A549 (cell line): Measurements from ENCODE around the gene SORCS2. TPM values are rescaled to one million over a fixed set of nuclear protein-coding genes. Genes with fewer than 3 reads are reported as not detected.
A peak's percentile ranks its signal among the peaks of the same experiment; 100 is the strongest.

ENCODE experiments used
- ATAC-seq, 2 experiments: fragments of 200-7000 bp in 1 of 2; fragments of >200 bp in 1 of 2; cut with Nextera tagmentation in 1 of 2; cut with Tn5 transposase in 1 of 2; 3 replicates each; pipeline versions ENCODE4 v1.8.0 to v1.9.1; 2018 to 2020; ENCODE audit warnings: mild to moderate bottlenecking in 1 of 2, moderate library complexity in 1 of 2
- CTCF ChIA-PET: fragments of 300-600 bp; sonication (Branson Sonifier 250); formaldehyde crosslinking; extraction: SDS; loops from one replicate; lab custom pipeline; 2021; ENCODE audit warnings: antibody characterized with exemption, inconsistent platforms; lab: Yijun Ruan, JAX
- POLR2A ChIA-PET: fragments of 350-600 bp; formaldehyde crosslinking; extraction: SDS; loops from one replicate; lab custom pipeline; 2021; ENCODE audit warnings: antibody characterized with exemption, inconsistent platforms; lab: Yijun Ruan, JAX
- DNase-seq, 2 experiments: peaks; one replicate each; pipeline versions ENCODE4 v3.0.0 to v3.0.0-alpha.2; 2011 to 2016; ENCODE audit warnings: low read depth in 1 of 2, low spot score in 1 of 2
- FAIRE-seq: peaks from 2 replicates; lab custom pipeline; 2011; peaks lifted over from hg19 to GRCh38; lab: Jason Lieb, UNC
- H3K27ac ChIP-seq, 2 experiments: fragments of >200 bp; sonication (Bioruptor Twin); formaldehyde crosslinking; 3 replicates each; pipeline ENCODE4 v1.5.1; 2016 to 2017
- H3K4me1 ChIP-seq: fragments of >200 bp; sonication (Bioruptor Twin); formaldehyde crosslinking; 3 replicates; pipeline ENCODE4 v1.6.1; 2016
- H3K4me2 ChIP-seq: fragments of >200 bp; sonication (Bioruptor Twin); formaldehyde crosslinking; 3 replicates; pipeline ENCODE4 v1.6.1; 2016
- H3K4me3 ChIP-seq: fragments of >200 bp; sonication (Bioruptor Twin); formaldehyde crosslinking; 3 replicates; pipeline ENCODE4 v1.5.1; 2016
- H3K9me3 ChIP-seq: fragments of >200 bp; sonication (Bioruptor Twin); formaldehyde crosslinking; 3 replicates; pipeline ENCODE4 v1.6.1; 2016
- CBX2 ChIP-seq: fragments of 200-600 bp; sonication (generic); IDR thresholded peaks from 2 replicates; pipeline ENCODE4 v1.6.1; 2016; ENCODE audit warnings: low read depth, mild to moderate bottlenecking, borderline replicate concordance
- CBX8 ChIP-seq: fragments of 200-600 bp; sonication (generic); IDR thresholded peaks from 2 replicates; pipeline ENCODE4 v1.6.1; 2016
- CEBPB ChIP-seq, 2 experiments: fragments of >200 bp in 1 of 2; sonication (Bioruptor Twin) in 1 of 2; formaldehyde crosslinking in 1 of 2; IDR thresholded peaks; 2 replicates each; pipeline ENCODE4 v1.6.1; 2012 to 2016
- CHD4 ChIP-seq: fragments of 200-600 bp; sonication (generic); IDR thresholded peaks from 2 replicates; pipeline ENCODE4 v1.6.1; 2016; ENCODE audit warnings: antibody characterized with exemption, mild to moderate bottlenecking, borderline replicate concordance
- CTCF ChIP-seq: fragments of >200 bp; sonication (Bioruptor Twin); formaldehyde crosslinking; IDR thresholded peaks from 3 replicates; pipeline ENCODE4 v1.5.1; 2016
- EHMT2 ChIP-seq: fragments of 200-600 bp; sonication (generic); IDR thresholded peaks from 2 replicates; pipeline ENCODE4 v1.6.1; 2016; ENCODE audit warnings: antibody characterized with exemption, low read depth, mild to moderate bottlenecking, moderate library complexity
- FOSL2 ChIP-seq, 2 experiments: fragments of 450-650 bp in 1 of 2; fragments of >200 bp in 1 of 2; sonication (Bioruptor Twin) in 1 of 2; formaldehyde crosslinking; IDR thresholded peaks; 2 replicates each; pipeline versions ENCODE4 v1.5.0 to v1.6.1; 2016 to 2020; ENCODE audit warnings: mild to moderate bottlenecking in 1 of 2, moderate library complexity in 1 of 2
- GATA3 ChIP-seq: IDR thresholded peaks from 2 replicates; pipeline ENCODE4 v1.6.1; 2012; ENCODE audit warnings: borderline replicate concordance
- HDAC2 ChIP-seq: fragments of 200-600 bp; sonication (generic); IDR thresholded peaks from 2 replicates; pipeline ENCODE4 v1.6.1; 2016
- HEYL ChIP-seq: fragments of 250-450 bp; sonication (Bioruptor Pico); IDR thresholded peaks from 2 replicates; pipeline ENCODE4 v1.8.0; 2021; ENCODE audit warnings: mild to moderate bottlenecking, moderate library complexity
- HOXB13 ChIP-seq: fragments of 250-450 bp; sonication (Bioruptor Pico); IDR thresholded peaks from 2 replicates; pipeline ENCODE4 v1.5.0; 2020; ENCODE audit warnings: low read depth, mild to moderate bottlenecking, moderate library complexity
- JUN ChIP-seq, 2 experiments: fragments of >200 bp; sonication (Bioruptor Twin); formaldehyde crosslinking; IDR thresholded peaks; 2 replicates in 1 of 2; 3 replicates in 1 of 2; pipeline ENCODE4 v1.6.1; 2016 to 2017
- JUNB ChIP-seq: fragments of >200 bp; sonication (Bioruptor Twin); formaldehyde crosslinking; IDR thresholded peaks from 2 replicates; pipeline ENCODE4 v1.6.1; 2016
- MAX ChIP-seq: IDR thresholded peaks from 2 replicates; pipeline ENCODE4 v1.6.1; 2012
- MAZ ChIP-seq: fragments of 150-350 bp; IDR thresholded peaks from 2 replicates; pipeline ENCODE4 v1.6.1; 2014; ENCODE audit warnings: antibody characterized with exemption, low read depth, low read length, borderline replicate concordance
- MYC ChIP-seq: IDR thresholded peaks from 2 replicates; pipeline ENCODE4 v1.6.1; 2012; ENCODE audit warnings: mild to moderate bottlenecking, inconsistent platforms, low read length, improper control_type of control experiment, borderline replicate concordance
- NPAS2 ChIP-seq: fragments of 250-450 bp; sonication (Bioruptor Pico); IDR thresholded peaks from 2 replicates; pipeline ENCODE4 v1.8.0; 2022; ENCODE audit warnings: mild to moderate bottlenecking, moderate library complexity, borderline replicate concordance
- NR3C1 ChIP-seq: fragments of >200 bp; sonication (Bioruptor Twin); formaldehyde crosslinking; IDR thresholded peaks from 3 replicates; pipeline ENCODE4 v1.6.1; 2017
- RAD21 ChIP-seq, 2 experiments: fragments of >200 bp in 1 of 2; sonication (Bioruptor Twin) in 1 of 2; formaldehyde crosslinking in 1 of 2; IDR thresholded peaks in 1 of 2; conservative IDR thresholded peaks in 1 of 2; 2 replicates in 1 of 2; 3 replicates in 1 of 2; pipeline ENCODE4 v1.6.1; 2012 to 2018; ENCODE audit warnings: inconsistent platforms in 1 of 2
- RCOR1 ChIP-seq: fragments of 150-350 bp; IDR thresholded peaks from 2 replicates; pipeline ENCODE4 v1.6.1; 2014; ENCODE audit warnings: antibody characterized with exemption, low read length, low read depth
- RNF2 ChIP-seq: fragments of 200-600 bp; sonication (generic); IDR thresholded peaks from 2 replicates; pipeline ENCODE4 v1.6.1; 2016; ENCODE audit warnings: low read depth, mild to moderate bottlenecking, antibody characterized with exemption, moderate library complexity, borderline replicate concordance
- SMC3 ChIP-seq: fragments of >200 bp; sonication (Bioruptor Twin); formaldehyde crosslinking; IDR thresholded peaks from 3 replicates; pipeline ENCODE4 v1.6.1; 2018; ENCODE audit warnings: inconsistent platforms
- TFCP2L1 ChIP-seq: fragments of 250-450 bp; sonication (Bioruptor Pico); IDR thresholded peaks from 2 replicates; pipeline ENCODE4 v1.5.0; 2021; ENCODE audit warnings: mild to moderate bottlenecking
- ZC3H11A ChIP-seq: fragments of 450-650 bp; IDR thresholded peaks from 2 replicates; pipeline ENCODE4 v1.6.1; 2014; ENCODE audit warnings: antibody characterized with exemption, mild to moderate bottlenecking
- ZFP36 ChIP-seq: fragments of 450-650 bp; IDR thresholded peaks from 2 replicates; pipeline ENCODE4 v1.6.1; 2014; ENCODE audit warnings: borderline replicate concordance; ENCODE audit not compliant: partially characterized antibody
- ZSCAN20 ChIP-seq: fragments of 250-450 bp; sonication (Bioruptor Pico); IDR thresholded peaks from 2 replicates; pipeline ENCODE4 v1.8.0; 2022; ENCODE audit warnings: mild to moderate bottlenecking, moderate library complexity
- WGBS: methylation state at CpG from one replicate; pipeline ENCODE4 v1.1.6; 2017; ENCODE audit errors: missing lambda C conversion rate; 5-methylcytosine and 5-hydroxymethylcytosine counted together
- polyA plus RNA-seq, 4 experiments: library from polyadenylated mRNA; depleted of rRNA in 3 of 4; stranded (reverse); fragments of >200 nt; fragmentation: RNase III in 1 of 4; extraction: RNeasy Plus Mini Kit Qiagen cat#74134 plus additional on column Dnase treatment in 1 of 4; gene quantifications; 2 replicates in 3 of 4; 3 replicates in 1 of 4; pipeline ENCODE4 v1.2.3, GENCODE V29; 2011 to 2017
- TF ChIP-seq, protein P1 (sequence below): IDR thresholded peaks from 2 replicates; pipeline ENCODE4 v1.6.1; 2012
- TF ChIP-seq, protein P2 (sequence below): fragments of 450-650 bp; IDR thresholded peaks from 2 replicates; pipeline ENCODE4 v1.6.1; 2014; ENCODE audit warnings: antibody characterized with exemption

SORCS2 gene
- polyA plus RNA-seq, 2 of the 4 experiments (the other 2 are of a cell fraction): 1.4 to 4.6 TPM

- TF ChIP-seq ZC3H11A (no peak), HDAC2 (no peak), HOXB13 (CRISPR knock-in tag) (no peak), JUNB (no peak), HEYL (no peak), MAX (no peak), TFCP2L1 (CRISPR knock-in tag) (no peak), JUN (IDR thresholded peaks at IDR 0.05) (no peak), ZSCAN20 (CRISPR knock-in tag) (no peak), CBX8 (no peak), RAD21 (conservative IDR thresholded peaks at IDR 0.05 in 1 of 2, IDR thresholded peaks at IDR 0.05 in 1 of 2) (no peak), CEBPB (IDR thresholded peaks at IDR 0.05) (no peak), GATA3 (no peak), MAZ (no peak)
- TF ChIP-seq, protein P1, sequence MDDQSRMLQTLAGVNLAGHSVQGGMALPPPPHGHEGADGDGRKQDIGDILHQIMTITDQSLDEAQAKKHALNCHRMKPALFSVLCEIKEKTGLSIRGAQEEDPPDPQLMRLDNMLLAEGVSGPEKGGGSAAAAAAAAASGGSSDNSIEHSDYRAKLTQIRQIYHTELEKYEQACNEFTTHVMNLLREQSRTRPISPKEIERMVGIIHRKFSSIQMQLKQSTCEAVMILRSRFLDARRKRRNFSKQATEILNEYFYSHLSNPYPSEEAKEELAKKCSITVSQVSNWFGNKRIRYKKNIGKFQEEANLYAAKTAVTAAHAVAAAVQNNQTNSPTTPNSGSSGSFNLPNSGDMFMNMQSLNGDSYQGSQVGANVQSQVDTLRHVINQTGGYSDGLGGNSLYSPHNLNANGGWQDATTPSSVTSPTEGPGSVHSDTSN: no peak
- TF ChIP-seq, protein P2, sequence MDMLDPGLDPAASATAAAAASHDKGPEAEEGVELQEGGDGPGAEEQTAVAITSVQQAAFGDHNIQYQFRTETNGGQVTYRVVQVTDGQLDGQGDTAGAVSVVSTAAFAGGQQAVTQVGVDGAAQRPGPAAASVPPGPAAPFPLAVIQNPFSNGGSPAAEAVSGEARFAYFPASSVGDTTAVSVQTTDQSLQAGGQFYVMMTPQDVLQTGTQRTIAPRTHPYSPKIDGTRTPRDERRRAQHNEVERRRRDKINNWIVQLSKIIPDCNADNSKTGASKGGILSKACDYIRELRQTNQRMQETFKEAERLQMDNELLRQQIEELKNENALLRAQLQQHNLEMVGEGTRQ: no peak
- WGBS: 62% methylated on average over 7 of the region's 7 CpGs
- no peak for FAIRE-seq
- peaks cover 11% of the 10 kb centered on the region; the same call in 1 of the 3 replicates for H3K9me3 ChIP-seq
- no peak for DNase-seq
- ATAC-seq: no peak
- H3K4me1 ChIP-seq: no peaks in the 10 kb centered on the region
- H3K27ac ChIP-seq: no peak overlapping the region
- H3K4me2 ChIP-seq: no peak overlapping the region
- no peak overlapping the region for H3K4me3 ChIP-seq
- ChIA-PET POLR2A (no interaction called here), CTCF (no interaction called here)
Measured at GRCh38 chr4:7183780-7184460, 8.4 kb upstream of the SORCS2 start.

DNA sequence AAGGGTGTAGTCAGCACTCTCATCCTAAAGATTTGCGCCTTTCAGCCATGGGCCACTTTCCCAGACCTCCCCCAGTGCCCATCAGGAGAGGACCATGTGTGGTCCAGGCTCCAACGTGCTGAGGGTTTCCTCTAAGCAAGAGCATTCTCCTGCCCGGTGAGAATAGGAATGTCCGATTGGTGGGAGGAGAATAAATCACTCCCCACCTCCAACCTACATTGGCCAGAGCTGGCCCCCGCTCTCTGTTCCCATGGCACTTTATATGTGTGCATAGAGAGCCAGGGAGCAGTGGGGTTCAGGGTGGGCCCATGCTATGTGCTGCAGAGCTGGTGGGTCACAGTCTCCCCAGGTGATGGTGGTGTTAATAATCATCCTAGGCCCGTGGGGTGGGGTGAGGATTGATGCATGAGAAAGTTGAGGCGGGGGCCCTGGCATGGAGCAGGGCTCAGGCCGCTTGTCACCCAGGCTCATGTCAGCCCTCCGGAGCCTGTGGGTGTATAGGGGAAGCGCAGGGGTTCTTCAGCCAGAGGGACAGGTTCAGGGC is 6.8 kb upstream of the SORCS2 start:
- H3K9me3 ChIP-seq: no peaks in the 10 kb centered on the region
- ChIA-PET CTCF (interaction anchor here (0.6 to 1.6 kb wide), 2 partner anchors 111 to 167 kb away, joined by 4 to 5 read pairs; no protein-coding TSS in a partner anchor), POLR2A (no interaction called here)
- no peak overlapping the region for H3K27ac ChIP-seq
- FAIRE-seq (no peak), ATAC-seq (no peak; a peak in 1 of 6 replicates), DNase-seq (no peak)
- no peak overlapping the region for H3K4me2 ChIP-seq
- no peaks in the 10 kb centered on the region for H3K4me1 ChIP-seq
- no peak for TF ChIP-seq MAZ
- TF ChIP-seq RCOR1: no peak
- TF ChIP-seq CBX2: no peak
- no peak for TF ChIP-seq CHD4
- H3K4me3 ChIP-seq: no peak overlapping the region
- WGBS: 71% methylated on average over 7 of the region's 10 CpGs

DNA sequence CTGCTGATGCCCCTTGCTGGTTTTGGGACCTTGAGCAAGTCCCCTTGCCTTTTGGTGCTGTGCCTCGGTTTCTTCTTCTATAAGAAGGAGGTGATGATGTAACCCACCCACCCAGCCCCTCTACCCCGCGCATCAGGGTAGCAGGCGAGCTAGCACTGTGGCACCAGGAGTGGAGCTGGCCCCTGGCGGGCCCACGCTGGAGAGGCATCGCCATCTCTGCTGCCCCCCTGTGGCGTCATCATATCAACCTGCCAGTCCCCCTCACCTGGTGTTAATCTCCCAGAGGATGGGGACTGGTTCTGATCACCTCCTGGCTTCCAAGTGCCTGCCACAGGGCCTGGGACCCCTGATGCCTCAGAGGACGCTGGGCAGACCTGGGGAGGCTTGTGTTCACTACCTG is 6.3 kb upstream of the SORCS2 start:
- Histone ChIP-seq H3K4me1 (no peaks in the 10 kb centered on the region), H3K4me3 (no peak overlapping the region), H3K9me3 (no peaks in the 10 kb centered on the region), H3K4me2 (no peak overlapping the region), H3K27ac (no peak overlapping the region)
- CTCF ChIA-PET: interaction anchor here (1.6 kb wide), 1 partner anchor 111 kb away, joined by 5 read pairs; no protein-coding TSS in a partner anchor
- no peak for FAIRE-seq
- ATAC-seq: peak; percentile 57 to 78; a peak in 3 of 6 replicates
- 10% methylated on average over 2 of the region's 9 CpGs for WGBS
- DNase-seq: peak in 1 of 2 experiments; percentile 49
- TF ChIP-seq FOSL2 (IDR thresholded peaks at IDR 0.05) (no peak), FOSL2 (CRISPR knock-in tag; IDR thresholded peaks at IDR 0.05) (no peak), RAD21 (conservative IDR thresholded peaks at IDR 0.05 in 1 of 2, IDR thresholded peaks at IDR 0.05 in 1 of 2) (peak; percentile 23 to 35; a peak in 3 of 5 replicates), NR3C1 (no peak), CTCF (peak; percentile 36), NPAS2 (no peak), EHMT2 (no peak), ZFP36 (no peak), SMC3 (peak; percentile 26; the same call in 1 of the 3 replicates), MYC (no peak), CBX8 (no peak), RNF2 (no peak)
- POLR2A ChIA-PET: no interaction called here
